Caco-2 (cell line): Measurements from ENCODE around the gene PLXNB2. TPM values are rescaled to one million over a fixed set of nuclear protein-coding genes. Genes with fewer than 3 reads are reported as not detected.

Experiments
- BruUV-seq: library from RNA; stranded (reverse); fragments of 400-500 nt; replicated peaks from 2 replicates; lab custom pipeline; 2021; lab: Mats Ljungman, UMichigan
- CTCF ChIA-PET: fragments of 300-600 bp; sonication (Branson Sonifier 250); formaldehyde crosslinking; loops from one replicate; lab custom pipeline; 2022; ENCODE audit warnings: antibody characterized with exemption; lab: Charles Lee
- POLR2A ChIA-PET: fragments of 300-600 bp; sonication (Branson Sonifier 250); formaldehyde crosslinking; loops from one replicate; lab custom pipeline; 2022; ENCODE audit warnings: antibody characterized with exemption; lab: Charles Lee
- DNase-seq, 2 experiments: peaks; one replicate each; pipeline versions ENCODE4 v3.0.0 to v3.0.0-alpha.2; 2020 to 2022
- H3K27me3 ChIP-seq: replicated peaks from 2 replicates; pipeline ENCODE4 v1.6.0; 2011; ENCODE audit warnings: low read length; ENCODE audit not compliant: control insufficient read depth, insufficient read depth
- H3K36me3 ChIP-seq: 2 replicates; pipeline ENCODE4 v1.5.1; 2011; ENCODE audit warnings: low read length; ENCODE audit not compliant: control insufficient read depth, insufficient read depth
- H3K4me1 ChIP-seq: fragments of 250-450 bp; sonication (Bioruptor Pico); 2 replicates; pipeline ENCODE4 v1.5.1; 2020; ENCODE audit warnings: mild to moderate bottlenecking
- H3K4me3 ChIP-seq: 2 replicates; pipeline ENCODE4 v1.5.1; 2011; ENCODE audit warnings: low read depth, mild to moderate bottlenecking, control low read depth, low read length
- H3K9me3 ChIP-seq: fragments of 250-450 bp; sonication (Bioruptor Pico); 2 replicates; pipeline ENCODE4 v1.5.1; 2020; ENCODE audit warnings: mild to moderate bottlenecking, moderate library complexity
- H3K27ac Mint-ChIP-seq: one replicate; pipeline ENCODE4 v1.8.0; 2022; ENCODE audit warnings: mixed read lengths; ENCODE audit not compliant: unreplicated experiment
- H3K27me3 Mint-ChIP-seq: one replicate; pipeline ENCODE4 v1.8.0; 2022; ENCODE audit warnings: mixed read lengths; ENCODE audit not compliant: insufficient read depth, unreplicated experiment
- H3K36me3 Mint-ChIP-seq: one replicate; pipeline ENCODE4 v1.8.0; 2022; ENCODE audit warnings: mild to moderate bottlenecking, mixed read lengths; ENCODE audit not compliant: insufficient read depth, unreplicated experiment
- H3K4me1 Mint-ChIP-seq: one replicate; pipeline ENCODE4 v1.8.0; 2022; ENCODE audit warnings: low read depth, mixed read lengths; ENCODE audit not compliant: unreplicated experiment
- H3K4me3 Mint-ChIP-seq: one replicate; pipeline ENCODE4 v1.8.0; 2022; ENCODE audit warnings: mild to moderate bottlenecking, moderate library complexity, mixed read lengths; ENCODE audit not compliant: unreplicated experiment
- H3K9me3 Mint-ChIP-seq: one replicate; pipeline ENCODE4 v1.8.0; 2022; ENCODE audit warnings: mixed read lengths; ENCODE audit not compliant: unreplicated experiment
- intact Hi-C: fragments of 100-400 bp; cut with micrococcal nuclease; formaldehyde crosslinking; loops from one replicate; pipeline ENCODE4 v1.10.0; 2022; ENCODE audit not compliant: unreplicated experiment
- total RNA-seq: library from RNA; stranded (reverse); gene quantifications from 2 replicates; pipeline ENCODE4 v1.2.3, GENCODE V29; 2022
- TF ChIP-seq, protein P1 (sequence below), 2 experiments: fragments of 200-600 bp in 1 of 2; IDR thresholded peaks; 1 replicate in 1 of 2; 2 replicates in 1 of 2; pipeline versions ENCODE4 v1.5.1 to v1.8.0; 2011 to 2022; ENCODE audit warnings: antibody characterized with exemption in 1 of 2, control low read depth in 1 of 2, inconsistent platforms in 1 of 2, low read depth in 1 of 2, low read length in 1 of 2, mild to moderate bottlenecking in 1 of 2, moderate library complexity in 1 of 2; ENCODE audit not compliant: insufficient read depth in 1 of 2, severe bottlenecking in 1 of 2, unreplicated experiment in 1 of 2

Gene PLXNB2
- total RNA-seq, 1 experiment from 2014 or later = 260 TPM

DNA sequence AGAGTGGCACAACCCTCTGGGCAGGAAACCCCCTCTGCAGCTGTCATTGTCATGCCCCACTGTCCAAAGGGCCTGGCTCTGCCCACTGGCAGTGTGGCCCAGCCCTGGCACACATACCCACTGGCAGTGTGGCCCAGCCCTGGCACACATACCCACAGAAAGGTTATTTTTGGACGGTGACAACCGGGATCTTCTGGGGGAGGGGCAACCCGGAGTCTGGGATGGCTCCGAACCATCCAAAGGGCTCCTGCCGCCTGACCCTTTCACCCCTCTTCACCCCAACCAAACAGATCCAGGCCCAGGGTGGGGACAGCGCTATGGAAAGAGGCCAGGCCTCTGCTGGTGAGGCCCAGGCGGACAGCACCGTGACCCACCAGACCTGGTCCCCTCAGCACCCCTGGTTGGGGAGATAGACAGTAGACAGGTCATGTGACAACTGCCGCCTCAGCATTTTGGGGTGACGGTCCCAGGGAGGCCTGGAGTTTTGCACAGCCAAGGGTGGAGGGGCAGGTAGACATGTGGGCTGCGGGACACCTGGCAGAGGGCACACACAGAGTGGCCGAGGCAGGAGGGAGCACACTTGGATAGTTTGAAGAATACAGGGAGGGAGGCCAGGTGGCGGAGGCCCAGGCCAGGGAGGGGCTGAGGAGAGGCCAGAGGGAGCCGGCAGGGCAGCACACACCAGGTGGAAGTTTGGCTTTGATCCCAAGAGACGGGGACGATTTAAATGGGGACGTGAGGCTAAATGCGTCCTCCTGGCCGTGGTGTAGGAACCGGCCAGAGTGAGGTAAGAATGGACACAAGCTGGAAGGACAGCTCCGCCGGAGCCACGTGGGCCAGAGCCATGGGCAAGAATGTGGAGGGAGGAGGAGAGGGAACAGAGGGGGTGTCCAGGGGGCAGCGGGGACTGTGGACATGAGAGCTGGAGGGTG is 48.8 kb downstream of the PLXNB2 start:
- Mint-ChIP-seq H3K27me3 (no peaks in the 10 kb centered on the region), H3K4me1 (no peaks in the 10 kb centered on the region), H3K9me3 (no peaks in the 10 kb centered on the region), H3K27ac (peak overlapping the region; percentile 48), H3K36me3 (peaks cover 5% of the 10 kb centered on the region), H3K4me3 (peak overlapping the region; percentile 61)
- TF ChIP-seq, protein P1, sequence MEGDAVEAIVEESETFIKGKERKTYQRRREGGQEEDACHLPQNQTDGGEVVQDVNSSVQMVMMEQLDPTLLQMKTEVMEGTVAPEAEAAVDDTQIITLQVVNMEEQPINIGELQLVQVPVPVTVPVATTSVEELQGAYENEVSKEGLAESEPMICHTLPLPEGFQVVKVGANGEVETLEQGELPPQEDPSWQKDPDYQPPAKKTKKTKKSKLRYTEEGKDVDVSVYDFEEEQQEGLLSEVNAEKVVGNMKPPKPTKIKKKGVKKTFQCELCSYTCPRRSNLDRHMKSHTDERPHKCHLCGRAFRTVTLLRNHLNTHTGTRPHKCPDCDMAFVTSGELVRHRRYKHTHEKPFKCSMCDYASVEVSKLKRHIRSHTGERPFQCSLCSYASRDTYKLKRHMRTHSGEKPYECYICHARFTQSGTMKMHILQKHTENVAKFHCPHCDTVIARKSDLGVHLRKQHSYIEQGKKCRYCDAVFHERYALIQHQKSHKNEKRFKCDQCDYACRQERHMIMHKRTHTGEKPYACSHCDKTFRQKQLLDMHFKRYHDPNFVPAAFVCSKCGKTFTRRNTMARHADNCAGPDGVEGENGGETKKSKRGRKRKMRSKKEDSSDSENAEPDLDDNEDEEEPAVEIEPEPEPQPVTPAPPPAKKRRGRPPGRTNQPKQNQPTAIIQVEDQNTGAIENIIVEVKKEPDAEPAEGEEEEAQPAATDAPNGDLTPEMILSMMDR (IDR thresholded peaks at IDR 0.05; ENCODE audit: insufficient read depth in 1 of 2, low read depth in 1 of 2, low read length in 1 of 2, severe bottlenecking in 1 of 2, unreplicated experiment in 1 of 2) = no peak
- no TSS peak for BruUV-seq
- Histone ChIP-seq H3K4me1 (peaks cover 11% of the 10 kb centered on the region; the same call in 1 of the 2 replicates), H3K9me3 (no peaks in the 10 kb centered on the region), H3K36me3 (no peaks in the 10 kb centered on the region), H3K27me3 (no peaks in the 10 kb centered on the region), H3K4me3 (no peak overlapping the region)
- ChIA-PET POLR2A (no interaction called here), CTCF (no interaction called here)
- DNase-seq = no peak
- intact Hi-C loops = no loop called here

DNA sequence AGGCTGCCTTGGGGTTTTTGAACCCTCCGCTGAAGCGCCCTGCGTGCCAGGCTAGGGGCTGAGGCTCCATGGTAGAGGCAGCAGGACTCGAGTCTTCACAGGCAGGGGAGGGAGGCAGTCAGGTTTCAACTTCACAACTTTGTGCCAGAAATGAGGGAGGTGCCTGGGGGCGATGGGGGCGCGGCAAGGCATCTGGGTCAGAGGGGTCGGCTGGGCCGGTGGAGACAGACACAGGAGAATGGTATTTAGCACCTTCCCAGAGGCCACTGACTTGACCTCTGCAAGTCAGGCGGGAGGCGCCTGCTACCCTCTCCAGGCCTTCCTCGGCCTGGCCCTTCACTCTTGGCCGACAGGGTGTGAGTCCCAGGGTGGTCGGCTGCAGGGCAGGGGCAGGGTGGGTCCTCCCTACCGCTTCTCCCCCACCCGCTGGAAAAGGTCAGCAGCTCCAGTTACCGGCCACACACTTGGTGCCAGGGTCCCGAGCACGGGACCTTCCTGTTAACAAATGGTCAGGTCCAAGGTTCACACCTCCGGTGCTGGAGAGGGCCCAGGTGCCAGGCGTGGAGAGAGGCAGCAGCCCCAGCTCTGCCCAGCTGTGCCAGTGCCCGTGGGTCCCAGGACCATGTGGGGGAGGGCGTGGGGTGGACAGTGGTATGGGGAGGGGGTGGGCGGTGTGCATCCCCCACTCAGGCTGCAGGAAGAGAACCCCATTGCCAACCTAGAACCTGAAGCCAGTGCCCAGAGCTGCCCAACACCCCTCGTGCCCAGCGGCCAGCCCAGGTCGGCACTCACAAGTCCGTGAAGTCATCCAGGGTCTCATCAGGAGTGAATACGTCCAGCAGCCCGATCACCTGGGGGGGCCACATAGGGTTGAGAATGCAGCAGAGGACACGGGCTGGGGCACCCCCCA is 49.7 kb downstream of the PLXNB2 start:
- intact Hi-C loops = no loop called here
- TF ChIP-seq, protein P1 (IDR thresholded peaks at IDR 0.05; ENCODE audit: insufficient read depth in 1 of 2, low read depth in 1 of 2, low read length in 1 of 2, severe bottlenecking in 1 of 2, unreplicated experiment in 1 of 2) = no peak
- CTCF ChIA-PET = no interaction called here
- POLR2A ChIA-PET = no interaction called here
- peaks cover 5% of the 10 kb centered on the region for H3K36me3 Mint-ChIP-seq
- Histone ChIP-seq H3K4me1 (peaks cover 10% of the 10 kb centered on the region; the same call in 1 of the 2 replicates), H3K27me3 (no peaks in the 10 kb centered on the region), H3K4me3 (no peak overlapping the region), H3K9me3 (no peaks in the 10 kb centered on the region), H3K36me3 (no peaks in the 10 kb centered on the region)
- H3K27ac Mint-ChIP-seq = no peak overlapping the region
- DNase-seq = no peak
- H3K4me1 Mint-ChIP-seq = no peaks in the 10 kb centered on the region
- H3K27me3 Mint-ChIP-seq = no peaks in the 10 kb centered on the region
- no peak overlapping the region for H3K4me3 Mint-ChIP-seq
- BruUV-seq = no TSS peak
- no peaks in the 10 kb centered on the region for H3K9me3 Mint-ChIP-seq

DNA sequence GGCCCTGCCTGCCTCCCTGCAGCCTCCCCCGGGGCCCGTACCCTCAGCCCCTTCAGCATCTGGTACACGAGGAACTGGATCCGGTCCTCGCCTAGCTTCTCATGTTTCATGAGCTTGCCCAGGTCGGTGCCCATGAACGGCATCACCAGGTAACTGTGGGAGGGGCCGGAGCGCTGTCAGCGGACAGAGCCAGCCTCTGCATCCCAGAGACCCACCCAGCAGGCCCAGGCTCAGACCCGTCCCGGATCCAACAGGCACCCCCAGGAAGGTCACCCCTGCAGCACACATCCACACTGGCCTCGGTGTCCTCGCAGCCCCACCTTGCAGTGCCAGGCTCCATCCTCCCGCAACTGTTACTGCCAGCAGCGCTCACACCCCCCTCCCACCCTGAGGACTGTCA is 50.4 kb downstream of the PLXNB2 start:
- intact Hi-C loops = no loop called here
- POLR2A ChIA-PET = no interaction called here
- Histone ChIP-seq H3K4me1 (peaks cover 5% of the 10 kb centered on the region), H3K36me3 (no peaks in the 10 kb centered on the region), H3K9me3 (no peaks in the 10 kb centered on the region), H3K27me3 (no peaks in the 10 kb centered on the region), H3K4me3 (no peak overlapping the region)
- Mint-ChIP-seq H3K4me1 (no peaks in the 10 kb centered on the region), H3K36me3 (peaks cover 5% of the 10 kb centered on the region), H3K9me3 (no peaks in the 10 kb centered on the region), H3K4me3 (no peak overlapping the region), H3K27ac (no peak overlapping the region), H3K27me3 (no peaks in the 10 kb centered on the region)
- CTCF ChIA-PET = no interaction called here
- no TSS peak for BruUV-seq
- TF ChIP-seq, protein P1 (IDR thresholded peaks at IDR 0.05; ENCODE audit: insufficient read depth in 1 of 2, low read depth in 1 of 2, low read length in 1 of 2, severe bottlenecking in 1 of 2, unreplicated experiment in 1 of 2) = no peak
- DNase-seq = no peak
